Fibroblast of the aortic adventitia (primary cell): ENCODE measurements around the gene TRUB2. TPM values are rescaled to one million over a fixed set of nuclear protein-coding genes. Genes with fewer than 3 reads are reported as not detected.
A peak's percentile ranks its signal among the peaks of the same experiment; 100 is the strongest.
"Not testable (repeated sequence)": the region's sequence is repeated elsewhere in the genome, so short reads cannot be mapped to it uniquely, and the experiment has no call there.

Source experiments
- DNase-seq: peaks from one replicate; pipeline ENCODE4 v3.0.0-alpha.2; 2010; ENCODE audit warnings: low read depth
- H3K4me3 ChIP-seq: 2 replicates; pipeline ENCODE4 v1.5.1; 2011; ENCODE audit warnings: low read depth, mild to moderate bottlenecking, control low read depth, low read length, moderate library complexity
- CTCF ChIP-seq: IDR thresholded peaks from 2 replicates; pipeline ENCODE4 v1.5.1; 2011; ENCODE audit warnings: mild to moderate bottlenecking, low read length, control low read depth, inconsistent platforms; ENCODE audit not compliant: insufficient read depth
- total RNA-seq: library from RNA; depleted of rRNA; stranded (reverse); fragments of >200 nt; gene quantifications from 2 replicates; pipeline ENCODE4 v1.2.3, GENCODE V29; 2012; ENCODE audit warnings: low replicate concordance

The TRUB2 gene
- total RNA-seq, 1 donor: 13.6 TPM

GRCh38 chr9:128342971-128343680 is 20.9 kb upstream of the TRUB2 start:
- DNase-seq: no peak
- no peak overlapping the region for H3K4me3 ChIP-seq
- TF ChIP-seq CTCF: no peak

GRCh38 chr9:128341435-128341849 is 19.2 kb upstream of the TRUB2 start:
- H3K4me3 ChIP-seq: peak overlapping the region; percentile 80
- DNase-seq: peak; percentile 65
- TF ChIP-seq CTCF: peak; percentile 79

- no peak for TF ChIP-seq CTCF
- peak overlapping the region; percentile 80 for H3K4me3 ChIP-seq
- DNase-seq: no peak
Measured at GRCh38 chr9:128340691-128341434, 18.6 kb upstream of the TRUB2 start.

GRCh38 chr9:128339761-128340690 is 17.8 kb upstream of the TRUB2 start, which contains the start of gene SLC27A4:
Gene SLC27A4, plus strand, starts transcription at chr9:128340527. Its CDS starts 2,606 bp downstream, at chr9:128343133.
- no peak for TF ChIP-seq CTCF
- DNase-seq: peak; percentile 60
- H3K4me3 ChIP-seq: peak within 1 kb of the TSS; percentile 80

GRCh38 chr9:128338852-128339614 is 16.8 kb upstream of the TRUB2 start:
- not testable (repeated sequence) for DNase-seq, H3K4me3 ChIP-seq

- no peak for DNase-seq
- TF ChIP-seq CTCF: no peak
Measured at GRCh38 chr9:128337936-128338335, 15.7 kb upstream of the TRUB2 start.

More at GRCh38 chr9:128337936-128338335, 15.7 kb upstream of the TRUB2 start:
- no peak overlapping the region for H3K4me3 ChIP-seq
